ENCODE measurements around the gene RAMP3. TPM values are rescaled to one million over a fixed set of nuclear protein-coding genes. Genes with fewer than 3 reads are reported as not detected.

The RAMP3 gene
- total and polyA plus RNA-seq, 9 of the 15 experiments (the other 6 are each of a cell fraction or from before 2014, with no cell fraction given), result not detected

GRCh38 chr7:45117582-45117981 is 40.0 kb upstream of the RAMP3 start:
- H3K9me1 ChIP-seq (ENCODE audit: control insufficient read depth, insufficient read depth, low read length), result no peaks in the 10 kb centered on the region
- H3K27ac ChIP-seq (ENCODE audit: extremely low read depth, low read depth, low read length), result no peak overlapping the region
- H3K4me2 ChIP-seq (ENCODE audit: insufficient read depth, low read length), result no peak overlapping the region
- DNase-seq (ENCODE audit: extremely low read depth in 1 of 4, low spot score in 3 of 4) (no peak), FAIRE-seq (no peak), ATAC-seq (no peak)
- H3K27me3 ChIP-seq (ENCODE audit: control insufficient read depth in 2 of 2, insufficient read depth in 2 of 2, low read length in 2 of 2), result no peaks in the 10 kb centered on the region
- no peak for TF ChIP-seq ZNF586 (CRISPR knock-in tag; conservative IDR thresholded peaks at IDR 0.05)
- TF ChIP-seq NEUROD1 (IDR thresholded peaks at IDR 0.05; ENCODE audit: borderline replicate concordance, low read depth, low read length, partially characterized antibody), result no peak
- no peak for TF ChIP-seq GABPB1 (CRISPR knock-in tag; IDR thresholded peaks at IDR 0.05)
- H4K20me1 ChIP-seq (replicated peaks; ENCODE audit: control insufficient read depth, insufficient read depth, low read length), result no peaks in the 10 kb centered on the region
- H3K9me3 ChIP-seq (replicated peaks; ENCODE audit: control insufficient read depth, insufficient read depth, low read depth, low read length), result no peaks in the 10 kb centered on the region
- no TSS peak for BruUV-seq (replicated peaks)
- peaks cover 3% of the 10 kb centered on the region; the same call in 1 of the 3 replicates for H3K79me2 ChIP-seq (ENCODE audit: control insufficient read depth, insufficient read depth, low read length)
- H3K36me3 ChIP-seq (ENCODE audit: control insufficient read depth, insufficient read depth, low read length), result no peaks in the 10 kb centered on the region
- ChIA-PET POLR2A (interaction anchor here (1.0 to 2.4 kb wide), 2 partner anchors 8 to 13 kb away, joined by 3 to 5 read pairs; no protein-coding TSS in a partner anchor), CTCF (ENCODE audit: low intra/inter-chr PET ratio) (no interaction called here)
- 12% methylated on average over 4 of the region's 4 CpGs for WGBS (ENCODE audit: insufficient coverage, low coverage, missing lambda C conversion rate)
- intact Hi-C loops (cut with micrococcal nuclease) (no loop called here), in situ Hi-C loops (cut with MboI) (no loop called here)
- peaks cover 4 to 6% of the 10 kb centered on the region in 2 experiments; a peak in 4 of 5 replicates for H3K4me1 ChIP-seq (replicated peaks in 1 of 2; ENCODE audit: control insufficient read depth in 2 of 2, insufficient read depth in 2 of 2, low read length in 2 of 2)
- no peak overlapping the region for H2AFZ ChIP-seq (ENCODE audit: low read depth, low read length)
- no peak overlapping the region for H3K4me3 ChIP-seq
- peak overlapping the region in 1 of 2 experiments; percentile 53; a peak in 1 of 4 replicates for H3K9ac ChIP-seq (ENCODE audit: insufficient read depth in 1 of 2, low read depth in 2 of 2, low read length in 2 of 2)

DNA sequence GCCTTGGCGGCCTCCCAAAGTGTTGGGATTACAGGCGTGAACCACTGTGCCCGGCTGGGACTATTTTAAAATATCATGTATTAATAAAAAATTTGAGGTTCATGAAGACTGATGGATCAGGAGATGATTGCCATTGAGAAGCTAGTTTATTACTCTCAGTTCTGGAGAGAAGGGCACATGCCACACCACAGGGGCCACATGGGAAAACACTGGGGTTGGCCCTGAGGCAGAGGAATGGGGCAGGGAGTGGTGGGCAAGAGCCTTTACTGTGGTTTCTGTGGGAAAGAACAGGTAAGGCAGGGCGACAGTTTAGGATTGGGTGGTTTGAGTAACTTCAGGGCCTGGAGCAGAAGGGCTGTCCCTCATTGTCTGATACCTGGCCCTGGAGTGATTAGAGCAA is 39.3 kb upstream of the RAMP3 start:
- no peaks in the 10 kb centered on the region for H3K9me3 ChIP-seq (replicated peaks; ENCODE audit: control insufficient read depth, insufficient read depth, low read depth, low read length)
- 60% methylated on average over 4 of the region's 4 CpGs for WGBS (ENCODE audit: insufficient coverage, low coverage, missing lambda C conversion rate)
- TF ChIP-seq GMEB1 (CRISPR knock-in tag; IDR thresholded peaks at IDR 0.05), result no peak
- TF ChIP-seq KLF6 (CRISPR knock-in tag; IDR thresholded peaks at IDR 0.05; ENCODE audit: borderline replicate concordance), result no peak
- TF ChIP-seq SETDB1 (IDR thresholded peaks at IDR 0.05; ENCODE audit: low read length), result no peak
- FAIRE-seq (no peak), ATAC-seq (no peak), DNase-seq (ENCODE audit: extremely low read depth in 1 of 4, low spot score in 3 of 4) (no peak)
- no peaks in the 10 kb centered on the region for H3K36me3 ChIP-seq (ENCODE audit: control insufficient read depth, insufficient read depth, low read length)
- H3K9ac ChIP-seq (ENCODE audit: insufficient read depth in 1 of 2, low read depth in 2 of 2, low read length in 2 of 2), result peak overlapping the region in 1 of 2 experiments; percentile 21; a peak in 1 of 4 replicates
- H3K4me1 ChIP-seq (replicated peaks in 1 of 2; ENCODE audit: control insufficient read depth in 2 of 2, insufficient read depth in 2 of 2, low read length in 2 of 2), result peaks cover 0 to 6% of the 10 kb centered on the region in 2 experiments; a peak in 4 of 5 replicates
- H3K9me1 ChIP-seq (ENCODE audit: control insufficient read depth, insufficient read depth, low read length), result no peaks in the 10 kb centered on the region
- POLR2A ChIA-PET, result interaction anchor here (1.6 to 2.4 kb wide), 2 partner anchors 14 to 270 kb away, joined by 3 to 5 read pairs; partner anchors contain the start of gene H2AZ2
- H4K20me1 ChIP-seq (replicated peaks; ENCODE audit: control insufficient read depth, insufficient read depth, low read length), result no peaks in the 10 kb centered on the region
- no peak overlapping the region for H3K4me2 ChIP-seq (ENCODE audit: insufficient read depth, low read length)
- H3K27me3 ChIP-seq (ENCODE audit: control insufficient read depth in 2 of 2, insufficient read depth in 2 of 2, low read length in 2 of 2), result no peaks in the 10 kb centered on the region
- no peaks in the 10 kb centered on the region for H3K79me2 ChIP-seq (ENCODE audit: control insufficient read depth, insufficient read depth, low read length)
- H3K4me3 ChIP-seq, result no peak overlapping the region
- intact Hi-C loops (cut with micrococcal nuclease), result no loop called here
- CTCF ChIA-PET (ENCODE audit: low intra/inter-chr PET ratio), result no interaction called here
- no peak overlapping the region for H3K27ac ChIP-seq (ENCODE audit: extremely low read depth, low read depth, low read length)
- in situ Hi-C loops (cut with MboI), result no loop called here
- BruUV-seq (replicated peaks), result no TSS peak
- H2AFZ ChIP-seq (ENCODE audit: low read depth, low read length), result no peak overlapping the region
